Stromal cell of bone marrow (primary cell): Measurements from ENCODE around the gene GAGE10.
A peak's percentile ranks its signal among the peaks of the same experiment; 100 is the strongest.

Experiments used
- DNase-seq: peaks from one replicate; pipeline ENCODE4 v3.0.0-alpha.2; 2012; ENCODE audit warnings: low read depth

Gene GAGE10, protein sequence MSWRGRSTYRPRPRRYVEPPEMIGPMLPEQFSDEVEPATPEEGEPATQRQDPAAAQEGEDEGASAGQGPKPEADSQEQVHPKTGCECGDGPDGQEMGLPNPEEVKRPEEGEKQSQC

DNA sequence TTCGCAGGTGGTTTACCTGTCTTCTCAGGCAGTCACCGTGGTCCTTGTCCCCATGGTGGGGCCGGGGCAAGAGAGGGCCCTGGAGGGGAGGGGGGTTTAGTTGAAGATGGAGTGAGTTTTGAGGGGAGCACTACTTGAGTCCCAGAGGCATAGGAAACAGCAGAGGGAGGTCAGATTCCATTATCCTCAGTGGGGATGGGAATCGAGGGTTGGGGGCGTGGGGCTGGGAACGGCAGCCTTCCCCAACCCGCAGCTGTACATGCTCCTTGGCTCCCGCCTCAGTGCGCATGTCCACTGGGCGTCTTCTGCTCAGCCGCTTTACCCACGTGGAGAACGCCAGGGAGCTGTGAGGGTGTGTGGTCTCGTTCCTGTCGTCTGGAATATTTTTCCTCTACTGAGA, at the start of gene GAGE10:
GAGE10 (plus strand) TSS at position 301 of the 400 bp plus-strand sequence. CDS start 1,214 bp downstream, outside the sequence.
- DNase-seq: no peak

DNA sequence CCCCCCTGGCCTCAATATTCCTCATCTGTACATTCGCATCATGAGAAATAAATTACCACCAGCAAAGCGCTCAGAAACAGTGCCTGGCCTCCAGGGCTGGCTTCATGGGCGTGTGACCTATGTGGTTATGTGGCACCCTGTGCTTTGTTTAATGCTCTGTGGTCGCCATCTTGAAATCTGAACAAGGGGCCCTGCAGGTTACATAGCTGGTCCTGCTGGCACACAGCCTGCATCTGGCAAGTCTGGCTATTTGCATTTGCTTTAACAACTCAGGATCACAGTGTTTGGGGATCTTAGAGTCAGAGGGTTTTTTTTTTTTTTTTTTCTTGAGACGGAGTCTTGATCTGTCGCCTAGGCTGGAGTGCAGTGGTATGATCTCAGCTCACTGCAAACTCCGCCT, 48.8 kb upstream of the GAGE10 start:
- no peak for DNase-seq

DNA sequence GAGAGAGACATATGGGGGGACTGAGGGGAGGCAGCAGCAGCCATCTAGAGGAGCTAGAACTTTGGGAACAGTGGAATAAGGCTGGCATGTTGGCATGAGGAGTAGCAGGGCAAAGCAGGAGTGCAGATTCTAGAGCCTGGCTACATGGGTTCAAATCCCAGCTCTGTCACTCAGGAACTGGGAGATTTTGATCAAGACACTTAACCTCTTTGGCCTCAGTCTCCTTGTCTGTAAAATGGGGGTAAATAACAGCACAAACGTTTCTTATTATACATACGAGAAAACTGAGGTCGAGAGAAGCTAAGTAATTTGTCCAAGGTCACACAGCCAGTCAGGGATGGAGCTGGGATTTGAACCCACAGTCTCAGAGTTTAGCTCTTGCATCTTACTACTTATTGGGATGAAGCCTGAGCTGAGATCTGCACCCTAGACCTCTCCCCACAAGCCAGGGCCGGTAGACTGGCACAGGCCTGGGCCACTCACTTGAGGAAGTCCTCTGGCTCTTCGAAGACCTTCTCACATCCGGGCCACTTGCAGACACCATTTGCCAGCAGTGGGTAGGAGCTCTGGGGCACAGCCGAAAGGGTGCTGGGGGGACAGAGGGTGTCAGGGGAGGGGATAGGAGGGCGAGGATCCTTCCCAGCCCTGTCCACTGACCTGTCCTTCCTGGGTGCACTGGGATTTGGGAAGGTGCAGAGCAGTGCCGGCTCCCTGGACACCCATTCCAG, 47.0 kb upstream of the GAGE10 start:
- no peak for DNase-seq

DNA sequence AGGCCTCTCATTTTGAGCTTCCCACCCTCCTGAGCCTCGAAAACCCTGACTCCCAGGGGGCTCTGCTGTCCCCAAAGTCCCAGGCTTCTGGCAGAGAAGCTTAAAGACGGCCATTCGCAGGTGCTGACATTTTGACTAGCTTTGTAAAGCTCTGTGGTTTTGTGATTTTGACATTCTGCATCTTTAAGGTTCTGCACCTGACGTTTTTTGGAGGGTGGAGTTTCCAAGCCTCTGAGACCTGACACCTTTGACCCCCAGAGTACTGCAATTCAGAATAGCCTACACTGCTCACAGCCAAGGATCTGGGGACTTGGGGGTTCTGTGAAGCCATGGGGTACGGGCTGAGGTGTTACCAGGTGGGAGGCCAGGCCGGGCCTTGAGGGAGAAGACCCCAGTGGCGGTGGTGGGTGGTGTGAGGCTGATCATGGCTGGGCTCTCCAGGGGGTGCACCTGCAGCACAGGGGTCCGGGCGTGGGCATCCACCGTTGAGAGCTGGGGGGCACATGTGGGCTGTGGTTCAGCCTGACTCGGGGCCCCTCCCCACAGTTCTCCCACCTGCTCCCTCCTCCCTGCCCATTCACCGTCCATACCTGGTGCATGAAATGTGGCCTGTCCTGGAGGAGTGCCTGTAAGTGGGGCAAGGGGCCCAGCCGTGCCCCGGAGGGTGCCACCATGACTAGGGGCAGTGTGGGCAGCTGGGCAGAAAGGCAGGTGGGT, 46.2 kb upstream of the GAGE10 start:
- DNase-seq: no peak

DNA sequence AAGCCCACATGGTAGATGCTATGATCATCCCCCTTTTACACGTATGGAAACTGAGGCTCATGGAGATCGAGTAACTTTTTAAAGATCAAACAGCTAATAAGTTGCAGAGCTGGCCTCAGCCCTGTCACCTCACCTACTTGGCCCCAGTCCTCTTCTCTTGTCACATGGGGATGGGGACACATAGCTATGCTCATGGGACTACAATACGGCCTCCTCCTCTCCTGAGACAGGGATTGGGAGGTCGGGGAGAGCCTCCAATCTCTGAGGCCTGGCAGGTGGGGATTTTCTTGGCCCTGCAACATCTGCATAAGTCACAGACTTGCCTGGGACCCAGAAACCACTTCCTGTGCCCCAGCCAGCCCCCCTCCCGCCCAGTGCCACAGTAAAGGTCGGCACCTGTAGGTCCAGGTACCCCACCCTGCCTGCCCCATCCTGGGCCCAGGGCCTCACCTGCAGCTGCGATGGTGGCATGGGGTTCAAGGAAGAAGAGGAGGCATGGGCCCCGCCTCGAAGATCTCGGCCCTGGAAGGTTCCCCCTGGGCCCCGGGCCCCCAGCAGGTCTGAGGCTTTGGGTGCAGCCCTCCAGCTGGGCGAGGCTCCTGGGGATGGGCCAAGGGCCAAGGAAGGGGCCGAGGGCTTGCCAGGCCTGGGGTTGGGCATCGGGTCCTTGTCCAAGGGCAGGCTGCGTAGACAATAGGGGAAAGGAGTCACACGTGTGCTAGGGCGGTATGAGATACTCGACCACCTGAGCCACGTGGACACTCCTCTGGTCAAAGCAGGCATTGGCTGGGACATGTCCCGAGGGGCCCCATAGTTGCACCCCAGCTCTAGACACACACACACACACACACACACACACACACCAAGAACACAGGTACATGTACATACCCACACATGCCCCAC, 45.3 kb upstream of the GAGE10 start:
- DNase-seq: no peak

DNA sequence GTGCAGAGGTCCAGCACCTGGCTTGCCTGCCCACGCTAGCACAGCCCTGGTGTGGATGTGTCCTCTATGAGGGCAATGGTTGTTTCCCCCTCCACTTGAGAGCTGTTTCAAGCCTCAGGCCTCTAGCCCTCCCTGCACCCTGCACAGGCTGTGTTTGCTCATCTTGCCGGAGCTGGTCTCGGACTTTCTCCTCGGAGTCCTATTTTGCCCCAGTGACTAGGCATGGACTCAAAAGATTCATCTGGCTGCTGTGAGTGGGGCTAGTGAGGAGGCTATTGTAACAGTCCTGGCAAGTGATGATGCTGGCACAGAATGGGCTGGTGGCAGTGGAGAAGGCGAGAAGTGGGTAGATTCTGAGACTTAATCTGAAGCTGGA, 44.7 kb upstream of the GAGE10 start:
- no peak for DNase-seq

DNA sequence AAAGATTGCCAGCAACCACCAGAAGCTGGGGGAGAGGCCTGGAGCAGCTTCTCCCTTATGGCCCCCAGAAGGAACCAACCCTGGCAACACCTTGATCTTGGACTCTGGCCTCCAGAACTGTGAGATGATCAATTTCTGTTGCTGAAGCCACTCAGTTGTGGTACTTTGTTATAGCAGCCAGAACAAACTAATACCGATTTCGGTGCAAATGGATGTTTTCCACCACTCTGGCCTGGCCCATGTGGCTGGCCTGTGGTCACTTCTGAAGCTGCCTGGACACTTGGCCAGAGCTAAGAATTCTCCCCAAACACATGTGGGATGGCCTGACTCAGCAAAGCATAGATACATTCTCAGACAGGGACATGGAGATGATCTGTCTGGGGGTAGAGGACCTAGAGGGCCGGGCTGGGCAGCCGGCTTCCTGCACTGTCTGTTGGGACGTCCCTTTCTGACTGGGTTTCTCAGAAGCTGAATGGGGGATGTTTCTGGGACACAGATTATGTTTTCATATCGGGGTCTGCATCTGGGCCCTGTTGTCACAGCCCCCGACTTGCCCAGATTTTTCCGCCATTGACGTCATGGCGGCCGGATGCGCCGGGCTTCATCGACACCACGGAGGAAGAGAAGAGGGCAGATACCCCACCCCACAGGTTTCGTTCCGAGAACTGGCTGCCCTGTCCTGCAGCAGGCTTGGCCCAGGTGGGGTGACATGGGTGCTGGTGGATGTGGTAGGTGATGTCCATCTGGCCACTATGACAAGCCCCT, 43.0 kb upstream of the GAGE10 start:
- DNase-seq: no peak

DNA sequence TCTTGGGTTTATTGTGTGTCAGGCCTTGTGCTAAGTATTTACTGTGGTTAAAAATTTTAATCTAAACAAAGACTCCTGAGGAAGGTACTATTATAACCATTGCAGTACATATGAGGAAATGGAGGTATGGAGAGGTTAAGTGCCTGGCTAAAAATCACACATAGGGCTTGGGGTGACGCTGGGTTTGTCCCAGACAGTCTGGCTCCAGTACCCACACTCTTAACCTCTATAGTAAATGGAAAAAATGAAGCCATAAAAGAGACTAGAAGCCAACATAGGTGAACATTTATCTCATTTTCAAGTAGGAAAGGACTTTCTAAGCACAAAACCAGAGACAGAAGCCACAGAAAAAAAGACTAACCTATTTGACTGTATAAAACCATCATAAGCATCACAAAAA, 40.8 kb upstream of the GAGE10 start:
- DNase-seq: no peak

DNA sequence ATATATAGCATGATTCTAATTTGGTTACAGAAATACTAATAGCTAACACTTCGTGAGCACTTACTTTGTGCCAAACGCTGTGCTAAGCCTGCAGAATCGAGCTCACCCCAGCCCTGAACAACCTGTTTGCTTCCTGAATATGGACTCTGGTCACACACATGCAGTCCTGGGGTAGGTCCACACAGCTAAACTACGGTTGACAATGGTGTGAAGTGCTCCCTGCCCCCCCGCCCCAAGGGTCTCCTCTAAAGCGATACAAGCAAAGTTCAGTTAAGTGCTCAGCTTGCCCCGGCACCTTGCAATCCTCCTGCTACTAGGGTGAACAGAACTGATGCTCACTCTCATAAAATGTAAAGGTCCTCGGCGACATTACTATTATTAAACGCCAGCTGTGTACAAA, 39.8 kb upstream of the GAGE10 start:
- no peak for DNase-seq

DNA sequence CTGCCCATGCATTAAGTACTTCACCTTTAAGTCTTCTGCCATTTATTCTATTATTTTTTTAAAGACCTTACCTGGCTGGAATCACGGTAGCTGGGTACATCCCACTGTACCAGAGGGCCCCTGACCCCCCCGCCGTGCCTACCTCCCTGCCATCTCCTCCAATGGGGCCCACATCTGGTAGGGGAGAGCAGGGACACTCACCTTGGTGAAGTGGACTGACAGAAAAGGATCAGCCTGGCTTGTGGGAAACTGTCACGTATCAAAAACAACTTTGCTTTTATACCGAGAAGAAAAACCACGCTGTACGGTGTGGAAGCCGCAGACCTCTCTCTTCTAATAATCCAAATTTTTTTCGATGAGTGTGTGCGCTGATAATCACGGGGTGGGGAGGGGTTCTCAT, 39.0 kb upstream of the GAGE10 start, which contains the start of gene FOXP3:
FOXP3 (minus strand) TSS at position 251 of the 400 bp plus-strand sequence. CDS start 6,205 bp downstream, outside the sequence.
- no peak for DNase-seq

DNA sequence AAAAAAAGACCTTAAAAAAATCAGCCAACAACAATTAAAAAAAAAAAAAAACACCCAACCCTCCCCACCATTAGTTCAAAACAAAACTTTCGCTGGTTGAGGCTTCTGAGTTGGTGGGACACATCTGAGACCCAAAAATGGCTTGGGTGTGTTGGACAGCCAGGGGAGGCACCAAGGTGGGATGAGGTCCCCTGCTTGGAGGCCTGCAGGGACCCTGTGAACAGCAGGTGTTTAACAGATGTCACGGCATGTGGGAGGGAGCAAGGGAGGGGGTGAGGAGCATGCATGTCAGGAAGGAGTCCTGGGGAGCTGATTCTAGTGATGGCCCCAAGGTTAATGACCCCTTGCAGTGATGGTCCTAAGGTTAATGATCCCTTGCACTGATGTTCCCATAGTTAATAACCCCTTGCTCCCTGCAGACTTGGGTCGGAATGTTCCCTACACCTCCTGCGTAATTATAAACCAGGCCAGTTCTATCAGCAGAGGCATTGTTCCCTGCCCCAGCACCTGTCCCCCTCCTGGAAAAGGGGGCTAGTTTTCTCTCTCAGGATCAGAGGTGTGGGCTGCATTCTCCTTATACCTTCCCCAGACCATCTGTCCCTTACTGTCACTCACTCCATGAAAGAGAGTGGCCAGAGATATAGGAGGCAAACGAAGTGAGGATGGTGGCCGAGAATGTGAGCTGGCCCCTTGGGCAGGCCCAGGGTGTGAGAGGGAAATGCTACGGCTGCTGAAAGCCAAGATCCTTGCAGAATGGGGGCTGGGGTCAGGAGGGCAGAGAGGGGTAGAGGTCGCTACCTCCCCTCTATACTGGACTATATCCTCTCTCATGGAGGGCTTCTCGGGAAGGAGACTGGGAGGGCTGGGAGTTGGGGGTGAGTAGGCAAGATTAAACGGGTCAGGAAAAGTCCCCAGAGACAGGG, 36.7 kb upstream of the GAGE10 start:
- DNase-seq: no peak

DNA sequence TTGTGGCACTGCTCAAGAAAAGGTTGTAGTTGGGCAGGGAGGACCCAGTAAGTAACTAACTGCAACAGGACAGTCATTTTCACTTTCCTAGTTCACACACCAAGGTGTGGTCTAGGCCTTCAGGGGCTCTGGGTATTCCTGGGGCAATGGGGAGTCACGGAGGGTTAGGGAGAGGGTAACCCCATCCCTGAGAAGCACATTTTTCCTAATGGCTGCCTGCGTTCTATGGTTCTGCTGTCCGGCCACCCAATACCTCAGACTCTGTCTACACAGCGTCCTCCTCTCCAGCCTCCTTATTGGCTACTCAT, 34.8 kb upstream of the GAGE10 start:
- DNase-seq: no peak

DNA sequence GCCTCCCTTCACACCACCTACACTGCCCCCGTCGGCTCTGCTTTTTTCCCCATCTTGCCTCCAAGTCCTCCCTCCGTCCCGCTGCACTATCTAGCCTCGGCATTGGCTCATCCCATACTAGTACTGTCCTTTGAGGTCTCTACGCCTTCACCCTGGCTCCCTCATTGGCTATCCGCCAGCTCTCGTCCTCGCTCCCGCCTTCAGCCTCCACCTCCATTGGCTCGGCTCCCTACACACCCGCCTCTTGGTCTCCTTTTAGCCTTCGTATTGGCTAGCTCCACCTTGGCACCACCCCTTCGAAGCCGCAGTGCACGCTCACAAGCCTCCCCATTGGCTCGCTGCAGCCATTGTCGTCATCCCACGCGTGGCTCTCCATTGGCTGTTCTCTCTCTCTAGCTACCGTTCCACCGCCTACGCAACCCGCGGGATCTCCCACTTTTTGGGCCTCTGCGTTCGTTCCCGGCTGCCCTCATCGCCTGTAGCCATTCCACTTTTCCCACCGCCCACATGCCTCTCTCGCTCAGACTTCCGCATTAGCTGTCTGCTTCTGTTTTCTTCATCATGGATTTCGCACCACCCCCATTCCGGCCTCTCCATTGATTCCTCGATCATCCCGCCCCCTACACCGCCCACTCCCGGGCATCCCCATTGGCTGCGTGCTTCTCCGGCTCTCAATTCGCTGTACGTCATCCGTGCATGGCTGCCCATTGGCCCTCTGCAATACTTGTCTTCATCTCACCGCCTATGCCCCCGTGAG, 34.3 kb upstream of the GAGE10 start:
- DNase-seq: peak; percentile 95

DNA sequence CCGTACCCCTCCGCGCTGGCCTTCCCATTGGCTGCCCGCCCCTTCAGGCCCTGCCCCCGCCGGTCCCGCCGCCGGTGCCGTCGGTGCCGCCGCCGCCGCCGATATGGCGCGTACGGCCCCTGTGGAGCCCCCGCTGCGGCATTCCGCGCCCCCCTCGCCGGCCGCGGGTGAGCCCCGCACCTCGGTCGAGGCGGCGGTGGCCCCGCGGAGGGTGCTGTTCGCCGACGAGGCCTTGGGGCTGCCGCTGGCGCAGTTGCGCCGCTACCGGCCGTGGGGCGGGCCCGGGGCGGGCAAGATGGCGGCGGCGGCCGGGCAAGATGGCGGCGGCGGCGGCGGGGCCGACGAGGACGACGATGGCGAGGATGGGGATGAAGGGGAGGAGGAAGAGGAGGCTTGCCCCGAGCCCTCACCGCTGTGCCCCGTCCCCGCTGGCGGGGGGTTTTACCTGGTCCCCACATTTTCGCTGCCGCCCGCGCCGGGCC, 33.6 kb upstream of the GAGE10 start, which contains the start of gene PPP1R3F:
PPP1R3F (plus strand) TSS at position 27 of the 482 bp plus-strand sequence; CDS start at position 104, 77 bp downstream.
- no peak for DNase-seq

DNA sequence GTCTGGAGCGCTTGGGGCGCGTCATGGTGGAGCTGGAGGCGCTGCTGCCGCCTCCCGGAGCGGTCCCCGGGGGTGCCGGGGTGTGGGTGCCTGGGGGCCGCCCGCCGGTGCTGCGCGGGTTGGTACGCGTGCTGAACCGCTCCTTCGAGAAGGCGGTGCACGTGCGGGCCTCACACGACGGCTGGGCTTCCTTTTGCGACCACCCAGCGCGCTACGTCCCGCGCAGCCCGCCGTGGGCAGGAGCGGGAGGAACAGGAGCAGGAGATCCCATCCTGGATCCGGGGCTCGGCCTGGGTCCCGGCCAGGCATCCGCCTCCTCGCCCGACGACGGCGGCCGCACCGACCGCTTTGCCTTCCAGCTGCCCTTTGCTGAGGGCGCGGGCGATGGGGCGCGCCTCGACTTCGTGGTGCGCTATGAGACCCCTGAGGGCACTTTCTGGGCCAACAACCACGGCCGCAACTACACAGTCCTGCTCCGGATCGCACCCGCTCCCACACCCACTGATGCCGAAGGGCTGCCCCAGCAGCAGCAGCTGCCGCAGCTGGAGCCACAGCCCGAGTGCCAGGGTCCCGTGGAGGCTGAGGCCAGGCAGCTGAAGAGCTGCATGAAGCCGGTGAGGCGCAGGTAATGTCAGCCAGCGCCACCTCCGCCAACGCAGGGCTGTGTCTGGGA, 33.1 kb upstream of the GAGE10 start:
- no peak for DNase-seq

DNA sequence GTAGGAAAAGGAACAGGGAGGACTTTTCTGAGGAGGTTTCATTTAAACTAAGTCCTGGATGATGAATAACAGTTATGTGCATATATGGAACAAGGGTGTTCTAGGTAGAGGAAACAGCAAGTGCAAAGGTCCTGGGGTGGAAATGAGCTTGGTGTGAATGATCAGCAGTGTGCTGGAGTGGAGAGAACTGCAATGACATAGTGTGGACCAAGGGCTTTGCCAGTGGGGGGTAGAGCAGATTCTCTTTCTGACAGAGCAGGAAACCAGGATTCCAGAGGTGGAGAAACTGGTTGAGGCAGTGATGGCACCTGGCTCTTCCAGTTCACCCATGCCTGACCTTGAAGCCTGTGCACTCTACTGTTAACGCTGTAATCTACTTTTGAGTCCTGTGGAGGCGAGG, 32.1 kb upstream of the GAGE10 start:
- no peak for DNase-seq

DNA sequence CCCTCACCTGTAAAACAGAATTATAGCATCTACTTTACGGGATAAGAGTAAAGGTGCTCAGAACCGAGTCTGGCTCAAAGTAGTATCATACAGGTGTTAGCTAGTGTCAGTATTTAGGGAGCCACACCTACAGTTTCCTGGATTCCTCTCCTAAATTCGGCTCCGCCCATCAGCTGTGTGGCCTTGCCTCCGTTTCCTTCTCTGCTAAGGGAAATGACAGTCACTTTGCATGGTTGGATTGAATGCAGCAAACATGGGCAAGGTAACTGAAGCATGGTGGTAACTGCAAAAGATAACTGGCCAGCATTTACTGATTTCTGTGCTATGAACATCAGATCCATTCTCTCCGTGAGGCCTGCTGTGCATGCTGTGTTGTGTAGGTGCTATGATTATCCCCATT, 31.0 kb upstream of the GAGE10 start:
- no peak for DNase-seq

DNA sequence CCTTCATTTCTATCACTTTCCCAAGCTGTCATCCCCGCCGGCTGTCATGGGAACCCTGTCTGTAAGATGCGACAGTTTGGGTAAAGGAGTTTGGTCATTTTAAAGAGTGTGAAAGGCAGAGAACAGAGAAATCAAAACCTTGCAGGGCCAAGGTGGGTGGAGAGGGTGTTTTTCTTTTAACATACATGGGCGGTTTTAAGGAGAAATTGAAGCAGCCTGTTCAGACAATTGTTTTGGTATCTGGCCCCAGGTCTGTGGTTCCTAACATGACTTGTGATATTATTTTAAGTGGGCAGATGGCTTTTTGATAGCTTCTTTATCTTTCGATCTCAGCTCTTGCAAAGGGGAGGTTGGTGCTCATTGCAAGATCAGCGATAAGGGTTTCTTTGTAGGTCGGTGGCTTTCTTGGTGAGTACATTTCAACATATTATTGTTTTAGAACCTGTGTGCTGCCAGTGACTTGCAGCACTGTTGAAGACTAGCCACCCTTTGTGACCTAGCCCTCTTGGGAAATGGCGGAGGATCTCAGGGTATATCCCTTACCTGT, 30.2 kb upstream of the GAGE10 start:
- DNase-seq: no peak

DNA sequence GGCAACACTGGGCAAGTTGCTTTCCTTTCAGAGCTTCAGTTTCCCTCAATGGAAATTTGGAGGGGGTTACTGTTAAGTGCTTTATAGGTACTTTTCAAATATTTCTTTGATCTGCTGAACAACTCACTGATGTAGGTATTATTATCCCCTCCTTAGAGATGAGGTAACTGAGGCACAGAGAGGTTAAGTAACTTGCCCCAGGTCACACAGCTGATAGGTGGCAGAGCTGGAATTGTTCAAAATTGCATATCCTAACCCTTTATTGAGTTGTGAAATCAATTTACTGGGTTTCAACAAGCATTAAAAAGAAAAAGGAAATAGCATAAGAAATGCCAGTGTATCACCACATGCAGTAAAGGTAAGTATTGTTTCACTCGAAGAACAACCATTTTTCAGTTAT, 27.2 kb upstream of the GAGE10 start:
- DNase-seq: no peak
